ENCODE measurements around the gene ACTG2.

ACTG2 gene

DNA sequence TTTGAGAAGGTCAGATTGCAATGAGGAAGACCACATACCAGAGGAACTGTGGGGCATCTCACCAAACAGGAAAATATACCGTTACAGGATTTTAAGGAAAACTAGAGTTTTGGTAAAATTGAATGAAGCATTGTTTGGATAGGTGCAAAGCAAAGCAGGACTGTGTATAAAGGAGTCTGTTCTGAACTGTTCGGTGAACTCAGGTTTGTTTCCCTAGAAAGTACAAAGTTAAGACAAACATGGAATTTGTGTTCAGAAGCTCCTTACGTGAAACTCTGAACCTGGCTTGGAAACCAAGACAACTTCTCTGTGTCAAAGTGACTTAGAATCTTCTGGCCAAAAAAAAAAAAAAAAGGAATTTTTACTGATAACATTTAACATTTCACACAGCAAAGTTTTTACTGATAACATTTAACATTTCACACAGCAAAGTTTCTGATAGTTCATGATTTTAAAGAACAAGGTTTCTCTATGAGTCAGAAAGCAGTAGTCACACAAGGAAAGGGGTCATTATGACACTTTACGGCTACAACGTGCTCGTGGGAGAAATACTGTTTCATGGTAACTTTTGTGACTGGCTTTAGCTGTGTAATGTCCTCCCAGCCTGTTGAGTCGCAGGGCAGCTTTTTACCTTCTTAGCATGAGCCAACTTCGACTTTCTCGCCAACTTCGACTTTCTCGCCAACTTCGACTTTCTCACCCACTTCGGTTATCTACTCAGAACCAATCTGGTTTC lies 70.7 kb downstream of the ACTG2 start:
- in situ Hi-C loops (cut with MboI; ENCODE audit: low sequenced_read_pairs): no loop called here

DNA sequence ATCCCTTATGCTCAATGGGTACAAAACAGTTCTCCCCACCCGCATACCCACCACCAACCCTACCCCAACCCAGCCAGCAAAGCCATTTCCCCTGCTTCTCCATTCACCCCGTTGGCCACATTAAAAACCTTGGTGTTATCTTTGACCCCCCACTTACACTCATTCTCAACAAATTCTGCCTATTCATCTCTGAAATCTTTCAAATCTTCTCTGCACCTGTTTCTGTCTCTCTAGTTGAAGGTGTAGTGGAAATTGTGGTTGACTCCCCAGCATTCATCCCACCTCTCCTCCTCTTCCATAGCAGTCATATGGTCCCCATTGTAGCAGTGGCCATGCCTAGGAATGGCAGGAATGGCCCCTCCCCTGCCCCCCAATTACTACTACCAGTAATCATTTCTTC lies 71.4 kb downstream of the ACTG2 start:
- in situ Hi-C loops (cut with MboI; ENCODE audit: low sequenced_read_pairs): no loop called here

DNA sequence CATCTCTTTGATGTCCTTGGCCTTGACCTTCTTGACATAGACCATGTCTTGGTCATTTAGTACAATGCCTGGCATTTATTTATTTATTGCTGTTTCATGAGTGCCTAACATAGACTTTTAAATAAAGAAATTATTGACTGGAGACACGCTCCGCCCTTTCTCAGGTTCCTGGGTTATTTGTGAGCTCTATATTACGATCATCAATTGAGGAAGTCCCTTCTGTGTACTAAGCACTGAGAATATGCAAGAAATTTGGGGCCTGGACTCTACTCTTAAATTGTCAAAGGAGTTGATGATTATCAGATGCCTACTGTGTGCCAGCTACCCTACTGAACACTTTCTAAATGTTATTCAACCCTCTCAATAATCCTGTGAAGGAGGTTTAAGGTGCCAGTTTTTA lies 72.2 kb downstream of the ACTG2 start:
- in situ Hi-C loops (cut with MboI; ENCODE audit: low sequenced_read_pairs): no loop called here

DNA sequence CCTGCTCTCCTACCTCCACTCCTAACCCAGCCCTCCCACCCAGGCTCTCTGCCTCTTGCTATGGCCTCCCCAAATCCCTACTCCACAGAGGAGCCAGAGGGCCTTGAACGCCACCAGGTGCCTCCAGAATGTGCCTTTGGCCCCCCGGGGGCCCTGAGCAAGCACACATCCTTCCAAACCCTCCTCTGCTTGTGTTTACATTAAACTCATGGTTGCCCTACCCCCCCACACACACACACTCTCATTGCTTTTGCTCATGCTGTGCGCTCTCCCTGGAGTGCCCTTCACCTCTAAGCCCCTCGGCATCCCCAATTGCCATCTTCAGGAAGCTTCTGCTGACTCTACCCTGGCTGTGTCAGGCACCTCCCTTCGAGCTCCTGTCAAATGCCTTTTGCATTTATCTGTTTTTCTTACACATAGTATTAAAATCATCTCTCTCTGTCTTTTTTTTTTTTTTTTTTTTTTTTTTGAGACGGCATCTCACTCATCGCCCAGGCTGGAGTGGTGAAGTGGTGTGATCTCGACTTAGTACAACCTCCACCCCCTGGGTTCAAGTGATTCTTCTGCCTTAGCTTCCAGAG lies 75.6 kb downstream of the ACTG2 start:
- in situ Hi-C loops (cut with MboI; ENCODE audit: low sequenced_read_pairs): no loop called here

DNA sequence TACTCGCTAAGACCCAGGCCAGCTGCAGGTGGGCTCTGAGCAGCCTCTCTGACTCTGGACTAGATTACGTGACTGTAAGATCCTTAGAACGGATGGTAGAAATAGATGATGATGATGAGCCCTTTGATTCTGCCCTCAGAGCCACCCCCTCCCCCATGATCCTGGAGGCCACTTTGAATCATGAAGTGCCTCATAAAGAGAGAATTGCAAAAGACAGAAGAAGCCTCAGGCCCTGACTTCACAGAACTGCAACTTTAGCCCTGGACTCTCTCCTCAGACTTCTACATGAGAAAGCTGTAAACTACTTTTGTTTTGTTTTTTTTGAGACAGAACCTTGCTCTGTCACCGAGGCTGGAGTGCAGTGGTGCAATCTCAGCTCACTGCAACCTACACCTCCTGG lies 76.5 kb downstream of the ACTG2 start:
- in situ Hi-C loops (cut with MboI; ENCODE audit: low sequenced_read_pairs): no loop called here
